Measurements from ENCODE around the gene ZBTB14.

ZBTB14 gene

DNA sequence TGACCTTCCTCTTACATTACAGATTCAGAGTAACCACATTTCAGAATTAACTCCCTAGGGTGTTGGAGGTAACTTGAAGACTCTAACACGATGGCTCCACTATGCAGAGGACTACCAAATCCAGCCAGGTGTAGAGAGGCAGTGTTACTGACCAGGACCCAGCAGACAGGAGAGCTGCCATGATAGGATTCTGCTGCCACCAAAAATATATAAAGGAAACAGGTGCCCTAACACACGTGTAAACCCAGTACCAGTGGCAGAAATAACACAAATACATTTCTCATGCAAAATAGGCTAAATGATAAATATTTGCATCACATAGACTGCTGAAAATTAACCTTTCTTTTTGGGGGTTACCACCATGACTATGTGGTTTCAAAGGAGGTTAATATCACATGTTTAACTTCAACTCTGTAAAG is 7.0 kb downstream of the ZBTB14 start:
- DNase-seq (ENCODE audit: low spot score) = no peak

DNA sequence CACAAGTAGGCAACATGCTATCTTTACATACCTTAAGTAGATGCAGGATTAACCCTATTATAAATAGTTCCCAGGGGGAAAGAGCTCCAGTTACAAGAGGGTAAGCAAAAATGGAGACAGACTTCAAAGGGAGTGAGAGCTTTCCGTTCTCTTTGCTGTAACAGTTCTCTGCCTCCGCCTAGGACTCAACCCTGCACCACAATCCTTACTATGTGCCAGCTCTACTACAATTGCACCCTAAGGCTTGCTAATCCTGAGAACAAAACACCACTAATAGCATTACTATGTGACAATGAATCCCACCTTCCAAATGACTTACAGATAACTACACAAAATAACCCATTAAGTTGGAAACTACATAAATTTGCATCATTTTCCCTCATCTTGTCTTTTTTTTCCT is 7.7 kb downstream of the ZBTB14 start:
- DNase-seq (ENCODE audit: low spot score) = no peak

GRCh38 chr18:5286525-5286924 is 9.0 kb downstream of the ZBTB14 start:
- no peak for DNase-seq (ENCODE audit: low spot score)

- DNase-seq (ENCODE audit: low spot score) = no peak
Observed at GRCh38 chr18:5285326-5285725, 10.2 kb downstream of the ZBTB14 start.

DNA sequence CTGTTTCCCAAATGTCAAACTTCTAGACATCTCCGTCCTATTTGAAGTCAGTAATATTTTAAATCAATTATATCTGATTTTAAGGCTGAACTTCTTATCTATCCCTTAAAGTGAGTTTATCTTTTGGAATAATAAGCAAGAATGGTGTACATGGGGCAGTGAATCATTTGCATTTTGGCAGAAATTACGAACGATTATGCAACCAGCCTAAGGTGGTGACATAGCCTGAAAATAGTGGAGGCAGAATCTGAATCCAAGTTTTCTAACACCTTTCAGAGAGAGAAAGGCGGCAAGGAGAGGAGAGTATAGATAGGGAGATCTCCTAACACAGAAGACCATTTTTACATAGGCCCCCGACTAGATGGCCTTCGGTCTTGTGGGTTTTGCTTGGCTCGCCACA is 10.7 kb downstream of the ZBTB14 start:
- DNase-seq (ENCODE audit: low spot score) = no peak

DNA sequence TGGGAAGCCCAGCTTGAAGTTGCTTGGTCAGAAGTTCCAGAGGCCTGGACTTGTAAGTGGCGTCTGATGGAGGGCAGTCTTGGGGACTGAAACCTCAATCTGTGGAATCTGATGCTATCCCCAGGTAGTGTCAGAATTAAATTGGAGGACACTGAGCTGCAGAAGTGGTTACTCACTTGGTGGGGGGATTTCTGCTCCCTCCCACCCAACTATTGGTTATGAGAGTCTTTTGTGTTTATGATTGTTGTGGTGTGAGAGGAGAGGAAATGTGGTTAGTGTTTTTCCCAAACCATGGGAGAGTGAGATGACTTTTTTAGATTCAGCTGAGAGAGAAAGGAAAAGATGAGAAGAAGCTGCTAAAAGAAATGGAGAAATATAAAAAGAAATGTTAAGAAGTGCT is 12.8 kb downstream of the ZBTB14 start:
- DNase-seq (ENCODE audit: low spot score) = no peak

DNA sequence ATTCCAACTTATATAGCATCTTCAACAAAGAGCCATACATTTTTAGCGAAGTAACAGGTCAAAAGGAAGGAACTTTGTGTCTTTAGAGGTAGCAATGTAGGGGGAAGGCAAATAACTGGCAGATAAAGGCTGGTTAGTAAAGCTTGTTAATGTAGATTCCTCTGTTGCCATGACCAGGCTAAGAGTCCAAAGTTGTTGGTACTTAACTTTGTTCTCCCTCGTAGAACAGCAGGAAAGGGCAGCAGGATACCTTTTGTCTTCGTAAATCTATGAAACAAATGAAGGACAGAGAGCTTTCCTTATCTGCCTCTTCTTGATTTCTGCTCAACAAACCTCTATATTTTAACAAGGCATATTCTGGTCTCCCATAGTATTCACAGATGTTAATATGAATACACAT is 18.6 kb downstream of the ZBTB14 start:
- DNase-seq (ENCODE audit: low spot score) = no peak

- DNase-seq (ENCODE audit: low spot score) = no peak
Observed at GRCh38 chr18:5275872-5276271, 19.7 kb downstream of the ZBTB14 start.

- DNase-seq (ENCODE audit: low spot score) = no peak
Observed at GRCh38 chr18:5268874-5269273, 26.7 kb downstream of the ZBTB14 start.

DNA sequence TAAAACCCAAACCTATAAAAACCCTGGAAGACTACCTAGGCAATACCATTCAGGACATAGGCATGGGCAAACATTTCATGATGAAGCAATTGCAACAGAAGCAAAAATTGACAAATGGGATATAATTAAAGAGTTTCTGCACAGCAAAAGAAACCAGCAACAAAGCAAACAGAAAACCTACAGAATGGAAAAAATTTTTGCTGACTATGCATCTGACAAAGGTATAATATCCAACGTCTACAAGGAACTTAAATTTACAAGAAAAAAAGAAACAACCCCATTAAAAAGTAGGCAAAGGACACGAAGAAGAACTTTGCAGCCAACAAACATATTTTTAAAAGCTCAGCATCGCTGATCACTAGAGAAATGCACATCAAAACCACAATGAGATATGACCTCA is 28.8 kb downstream of the ZBTB14 start:
- DNase-seq (ENCODE audit: low spot score) = no peak

GRCh38 chr18:5253910-5254309 is 41.6 kb downstream of the ZBTB14 start:
- no peak for DNase-seq (ENCODE audit: low spot score)

DNA sequence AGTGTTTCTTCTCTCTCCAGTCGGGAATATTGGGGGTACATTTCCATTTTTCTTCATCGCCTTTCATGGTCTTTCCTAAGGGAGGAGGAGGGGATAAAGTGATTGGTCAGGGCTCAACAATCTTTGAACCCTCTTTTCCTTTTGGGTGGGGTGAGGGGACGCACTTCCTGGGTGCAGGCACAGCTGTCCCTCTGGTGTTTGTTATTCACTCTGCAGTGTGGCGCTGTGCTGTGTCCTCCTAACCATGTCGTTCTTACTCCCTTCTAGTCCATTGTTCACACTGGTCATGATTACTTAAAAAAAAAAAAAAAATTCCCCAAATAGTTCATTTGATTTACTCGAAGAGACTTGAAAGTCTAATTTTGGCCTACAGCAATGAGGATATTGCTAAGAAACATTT is 44.4 kb downstream of the ZBTB14 start:
- DNase-seq (ENCODE audit: low spot score) = no peak

- no peak for DNase-seq (ENCODE audit: low spot score)
Observed at GRCh38 chr18:5250603-5251002, 44.9 kb downstream of the ZBTB14 start.

GRCh38 chr18:5244941-5245340 is 50.6 kb downstream of the ZBTB14 start:
- no peak for DNase-seq (ENCODE audit: low spot score)

DNA sequence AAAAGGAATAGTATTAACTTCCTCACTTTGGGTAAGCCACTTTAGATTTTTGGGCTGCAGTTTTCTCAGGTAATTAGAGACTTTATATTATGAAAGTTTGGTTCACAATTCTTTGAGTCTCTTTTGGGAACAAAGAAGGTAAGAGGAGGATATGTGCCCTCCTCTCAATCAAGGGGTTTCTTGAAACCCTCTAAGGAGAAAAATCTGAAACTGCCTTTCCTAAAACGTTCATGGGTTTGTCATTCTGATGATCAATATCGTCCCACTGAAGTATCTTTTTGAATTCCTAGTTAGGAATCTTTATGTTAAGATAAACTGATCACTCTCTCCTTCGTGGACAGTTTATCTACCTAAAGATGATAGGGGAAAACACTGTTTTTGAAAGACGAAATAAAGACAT is 56.1 kb downstream of the ZBTB14 start:
- DNase-seq (ENCODE audit: low spot score) = no peak
